ENCODE data around the gene TLDC2.

The TLDC2 gene

GRCh38 chr20:36916199-36916598 lies 40.3 kb downstream of the TLDC2 start:
- no peak overlapping the region for H3K27ac ChIP-seq (ENCODE audit: low read depth, low read length)
- no peak overlapping the region for H3K4me3 ChIP-seq (ENCODE audit: low read depth, low read length)
- no peak overlapping the region for H2AFZ ChIP-seq (ENCODE audit: low read length, unreplicated experiment)
- peaks cover 34% of the 10 kb centered on the region for H3K36me3 ChIP-seq (ENCODE audit: insufficient read depth, low read length)
- H3K27me3 ChIP-seq (ENCODE audit: insufficient read depth, low read length): no peaks in the 10 kb centered on the region
- no peaks in the 10 kb centered on the region for H3K4me1 ChIP-seq (ENCODE audit: control insufficient read depth, insufficient read depth, low read length, unreplicated experiment)
- H3K79me2 ChIP-seq (ENCODE audit: control insufficient read depth, insufficient read depth, low read length, unreplicated experiment): no peaks in the 10 kb centered on the region

DNA sequence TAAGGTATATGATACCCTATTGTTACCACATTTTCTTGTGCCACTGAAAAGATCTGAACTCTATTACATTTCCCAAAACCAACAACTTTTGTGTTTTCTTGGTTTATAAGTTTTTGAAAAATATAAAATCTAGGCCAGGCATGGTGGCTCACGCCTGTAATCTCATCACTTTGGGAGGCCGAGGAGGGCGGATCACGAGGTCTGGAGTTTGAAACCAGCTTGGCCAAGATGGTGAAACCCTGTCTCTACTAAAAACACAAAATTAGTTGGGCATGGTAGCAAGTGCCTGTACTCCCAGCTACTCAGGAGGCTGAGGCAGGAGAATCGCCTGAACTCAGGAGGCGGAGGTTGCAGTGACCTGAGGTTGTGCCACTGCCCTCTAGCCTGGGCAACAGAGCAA lies 41.3 kb downstream of the TLDC2 start:
- Histone ChIP-seq H3K4me1 (ENCODE audit: control insufficient read depth, insufficient read depth, low read length, unreplicated experiment) (no peaks in the 10 kb centered on the region), H2AFZ (ENCODE audit: low read length, unreplicated experiment) (no peak overlapping the region), H3K27me3 (ENCODE audit: insufficient read depth, low read length) (no peaks in the 10 kb centered on the region), H3K36me3 (ENCODE audit: insufficient read depth, low read length) (peaks cover 25% of the 10 kb centered on the region), H3K79me2 (ENCODE audit: control insufficient read depth, insufficient read depth, low read length, unreplicated experiment) (no peaks in the 10 kb centered on the region), H3K27ac (ENCODE audit: low read depth, low read length) (no peak overlapping the region), H3K4me3 (ENCODE audit: low read depth, low read length) (no peak overlapping the region)

- H3K79me2 ChIP-seq (ENCODE audit: control insufficient read depth, insufficient read depth, low read length, unreplicated experiment): no peaks in the 10 kb centered on the region
These were observed 42.0 kb downstream of the TLDC2 start for GRCh38 chr20:36917943-36918342.

GRCh38 chr20:36919715-36920333 lies 43.9 kb downstream of the TLDC2 start:
- H3K27me3 ChIP-seq (ENCODE audit: insufficient read depth, low read length): no peaks in the 10 kb centered on the region
- no peak overlapping the region for H3K27ac ChIP-seq (ENCODE audit: low read depth, low read length)
- H2AFZ ChIP-seq (ENCODE audit: low read length, unreplicated experiment): no peak overlapping the region
- no peaks in the 10 kb centered on the region for H3K4me1 ChIP-seq (ENCODE audit: control insufficient read depth, insufficient read depth, low read length, unreplicated experiment)
- H3K79me2 ChIP-seq (ENCODE audit: control insufficient read depth, insufficient read depth, low read length, unreplicated experiment): no peaks in the 10 kb centered on the region
- H3K36me3 ChIP-seq (ENCODE audit: insufficient read depth, low read length): peaks cover 20% of the 10 kb centered on the region
- no peak overlapping the region for H3K4me3 ChIP-seq (ENCODE audit: low read depth, low read length)

More at GRCh38 chr20:36917943-36918342, 42.0 kb downstream of the TLDC2 start:
- H2AFZ ChIP-seq (ENCODE audit: low read length, unreplicated experiment): no peak overlapping the region
- no peaks in the 10 kb centered on the region for H3K4me1 ChIP-seq (ENCODE audit: control insufficient read depth, insufficient read depth, low read length, unreplicated experiment)
- no peak overlapping the region for H3K4me3 ChIP-seq (ENCODE audit: low read depth, low read length)
- no peak overlapping the region for H3K27ac ChIP-seq (ENCODE audit: low read depth, low read length)
- H3K27me3 ChIP-seq (ENCODE audit: insufficient read depth, low read length): no peaks in the 10 kb centered on the region
- H3K36me3 ChIP-seq (ENCODE audit: insufficient read depth, low read length): peaks cover 22% of the 10 kb centered on the region

GRCh38 chr20:36920334-36920730 lies 44.4 kb downstream of the TLDC2 start:
- H3K4me3 ChIP-seq (ENCODE audit: low read depth, low read length): no peak overlapping the region
- no peak overlapping the region for H2AFZ ChIP-seq (ENCODE audit: low read length, unreplicated experiment)
- H3K27ac ChIP-seq (ENCODE audit: low read depth, low read length): no peak overlapping the region
- no peaks in the 10 kb centered on the region for H3K79me2 ChIP-seq (ENCODE audit: control insufficient read depth, insufficient read depth, low read length, unreplicated experiment)
- H3K4me1 ChIP-seq (ENCODE audit: control insufficient read depth, insufficient read depth, low read length, unreplicated experiment): no peaks in the 10 kb centered on the region
- no peaks in the 10 kb centered on the region for H3K27me3 ChIP-seq (ENCODE audit: insufficient read depth, low read length)
- H3K36me3 ChIP-seq (ENCODE audit: insufficient read depth, low read length): peaks cover 17% of the 10 kb centered on the region

- H3K27ac ChIP-seq (ENCODE audit: low read depth, low read length): no peak overlapping the region
- H3K36me3 ChIP-seq (ENCODE audit: insufficient read depth, low read length): peaks cover 18% of the 10 kb centered on the region
- peaks cover 4% of the 10 kb centered on the region for H3K4me1 ChIP-seq (ENCODE audit: control insufficient read depth, insufficient read depth, low read length, unreplicated experiment)
- H3K79me2 ChIP-seq (ENCODE audit: control insufficient read depth, insufficient read depth, low read length, unreplicated experiment): peaks cover 3% of the 10 kb centered on the region
- no peaks in the 10 kb centered on the region for H3K27me3 ChIP-seq (ENCODE audit: insufficient read depth, low read length)
- H2AFZ ChIP-seq (ENCODE audit: low read length, unreplicated experiment): no peak overlapping the region
- H3K4me3 ChIP-seq (ENCODE audit: low read depth, low read length): no peak overlapping the region
These were observed 48.5 kb downstream of the TLDC2 start for GRCh38 chr20:36924167-36925045.

- Histone ChIP-seq H3K36me3 (ENCODE audit: insufficient read depth, low read length) (peaks cover 17% of the 10 kb centered on the region), H2AFZ (ENCODE audit: low read length, unreplicated experiment) (no peak overlapping the region), H3K27ac (ENCODE audit: low read depth, low read length) (no peak overlapping the region), H3K4me1 (ENCODE audit: control insufficient read depth, insufficient read depth, low read length, unreplicated experiment) (peaks cover 10% of the 10 kb centered on the region), H3K27me3 (ENCODE audit: insufficient read depth, low read length) (no peaks in the 10 kb centered on the region), H3K4me3 (ENCODE audit: low read depth, low read length) (no peak overlapping the region), H3K79me2 (ENCODE audit: control insufficient read depth, insufficient read depth, low read length, unreplicated experiment) (peaks cover 3% of the 10 kb centered on the region)
These were observed 49.3 kb downstream of the TLDC2 start for GRCh38 chr20:36925234-36925633.

GRCh38 chr20:36926653-36927200 lies 50.8 kb downstream of the TLDC2 start:
- Histone ChIP-seq H3K36me3 (ENCODE audit: insufficient read depth, low read length) (peaks cover 29% of the 10 kb centered on the region), H3K79me2 (ENCODE audit: control insufficient read depth, insufficient read depth, low read length, unreplicated experiment) (peaks cover 13% of the 10 kb centered on the region), H3K27me3 (ENCODE audit: insufficient read depth, low read length) (no peaks in the 10 kb centered on the region), H3K4me1 (ENCODE audit: control insufficient read depth, insufficient read depth, low read length, unreplicated experiment) (peaks cover 21% of the 10 kb centered on the region), H3K4me3 (ENCODE audit: low read depth, low read length) (no peak overlapping the region), H3K27ac (ENCODE audit: low read depth, low read length) (no peak overlapping the region), H2AFZ (ENCODE audit: low read length, unreplicated experiment) (no peak overlapping the region)

- peaks cover 22% of the 10 kb centered on the region for H3K4me1 ChIP-seq (ENCODE audit: control insufficient read depth, insufficient read depth, low read length, unreplicated experiment)
These were observed 51.8 kb downstream of the TLDC2 start for GRCh38 chr20:36927704-36928103.

GRCh38 chr20:36929290-36929689 lies 53.4 kb downstream of the TLDC2 start:
- peaks cover 29% of the 10 kb centered on the region for H3K4me1 ChIP-seq (ENCODE audit: control insufficient read depth, insufficient read depth, low read length, unreplicated experiment)
- H3K79me2 ChIP-seq (ENCODE audit: control insufficient read depth, insufficient read depth, low read length, unreplicated experiment): peaks cover 13% of the 10 kb centered on the region
- H2AFZ ChIP-seq (ENCODE audit: low read length, unreplicated experiment): no peak overlapping the region
- H3K27me3 ChIP-seq (ENCODE audit: insufficient read depth, low read length): no peaks in the 10 kb centered on the region
- peaks cover 26% of the 10 kb centered on the region for H3K36me3 ChIP-seq (ENCODE audit: insufficient read depth, low read length)
- H3K4me3 ChIP-seq (ENCODE audit: low read depth, low read length): no peak overlapping the region
- H3K27ac ChIP-seq (ENCODE audit: low read depth, low read length): peak overlapping the region; percentile 67

More at GRCh38 chr20:36927704-36928103, 51.8 kb downstream of the TLDC2 start:
- Histone ChIP-seq H3K4me3 (ENCODE audit: low read depth, low read length) (no peak overlapping the region), H3K36me3 (ENCODE audit: insufficient read depth, low read length) (peaks cover 29% of the 10 kb centered on the region), H3K27me3 (ENCODE audit: insufficient read depth, low read length) (no peaks in the 10 kb centered on the region), H3K27ac (ENCODE audit: low read depth, low read length) (no peak overlapping the region), H2AFZ (ENCODE audit: low read length, unreplicated experiment) (no peak overlapping the region), H3K79me2 (ENCODE audit: control insufficient read depth, insufficient read depth, low read length, unreplicated experiment) (peaks cover 13% of the 10 kb centered on the region)

Data from ACC112 (cell line).